ENCODE measurements around the gene SGK2.

SGK2 gene

GRCh38 chr20:43532416-43533055 is 26.3 kb upstream of the SGK2 start:
- no peak for DNase-seq (ENCODE audit: low spot score)
- TF ChIP-seq, protein P1, sequence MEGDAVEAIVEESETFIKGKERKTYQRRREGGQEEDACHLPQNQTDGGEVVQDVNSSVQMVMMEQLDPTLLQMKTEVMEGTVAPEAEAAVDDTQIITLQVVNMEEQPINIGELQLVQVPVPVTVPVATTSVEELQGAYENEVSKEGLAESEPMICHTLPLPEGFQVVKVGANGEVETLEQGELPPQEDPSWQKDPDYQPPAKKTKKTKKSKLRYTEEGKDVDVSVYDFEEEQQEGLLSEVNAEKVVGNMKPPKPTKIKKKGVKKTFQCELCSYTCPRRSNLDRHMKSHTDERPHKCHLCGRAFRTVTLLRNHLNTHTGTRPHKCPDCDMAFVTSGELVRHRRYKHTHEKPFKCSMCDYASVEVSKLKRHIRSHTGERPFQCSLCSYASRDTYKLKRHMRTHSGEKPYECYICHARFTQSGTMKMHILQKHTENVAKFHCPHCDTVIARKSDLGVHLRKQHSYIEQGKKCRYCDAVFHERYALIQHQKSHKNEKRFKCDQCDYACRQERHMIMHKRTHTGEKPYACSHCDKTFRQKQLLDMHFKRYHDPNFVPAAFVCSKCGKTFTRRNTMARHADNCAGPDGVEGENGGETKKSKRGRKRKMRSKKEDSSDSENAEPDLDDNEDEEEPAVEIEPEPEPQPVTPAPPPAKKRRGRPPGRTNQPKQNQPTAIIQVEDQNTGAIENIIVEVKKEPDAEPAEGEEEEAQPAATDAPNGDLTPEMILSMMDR (IDR thresholded peaks at IDR 0.05; ENCODE audit: extremely low read depth, missing control alignments), result no peak

GRCh38 chr20:43533060-43533459 is 25.8 kb upstream of the SGK2 start:
- TF ChIP-seq, protein P1 (IDR thresholded peaks at IDR 0.05; ENCODE audit: extremely low read depth, missing control alignments), result no peak
- no peak for DNase-seq (ENCODE audit: low spot score)

DNA sequence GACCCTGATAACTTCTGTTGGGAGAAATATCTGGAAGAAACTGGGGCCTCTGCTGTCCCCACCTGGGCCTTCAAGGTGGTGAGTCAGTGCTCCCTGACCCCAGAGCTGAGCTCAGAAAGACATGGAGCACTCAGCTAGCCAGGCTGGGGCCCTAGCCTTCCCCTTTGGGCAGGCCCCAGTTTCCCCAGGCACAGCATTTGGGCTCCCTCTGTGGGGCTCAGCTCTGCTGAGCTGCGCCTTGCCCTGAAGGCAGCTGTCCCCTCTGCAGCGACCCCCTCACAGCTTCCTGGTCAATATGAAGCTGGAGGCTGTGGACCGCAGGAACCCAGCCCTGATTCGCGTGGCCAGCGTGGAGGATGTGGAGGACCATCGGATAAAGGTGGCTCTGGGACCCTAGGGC is 24.8 kb upstream of the SGK2 start:
- TF ChIP-seq, protein P1 (IDR thresholded peaks at IDR 0.05; ENCODE audit: extremely low read depth, missing control alignments), result no peak
- DNase-seq (ENCODE audit: low spot score), result no peak

GRCh38 chr20:43534791-43535350 is 24.0 kb upstream of the SGK2 start:
- no peak for DNase-seq (ENCODE audit: low spot score)
- TF ChIP-seq, protein P1 (IDR thresholded peaks at IDR 0.05; ENCODE audit: extremely low read depth, missing control alignments), result no peak

DNA sequence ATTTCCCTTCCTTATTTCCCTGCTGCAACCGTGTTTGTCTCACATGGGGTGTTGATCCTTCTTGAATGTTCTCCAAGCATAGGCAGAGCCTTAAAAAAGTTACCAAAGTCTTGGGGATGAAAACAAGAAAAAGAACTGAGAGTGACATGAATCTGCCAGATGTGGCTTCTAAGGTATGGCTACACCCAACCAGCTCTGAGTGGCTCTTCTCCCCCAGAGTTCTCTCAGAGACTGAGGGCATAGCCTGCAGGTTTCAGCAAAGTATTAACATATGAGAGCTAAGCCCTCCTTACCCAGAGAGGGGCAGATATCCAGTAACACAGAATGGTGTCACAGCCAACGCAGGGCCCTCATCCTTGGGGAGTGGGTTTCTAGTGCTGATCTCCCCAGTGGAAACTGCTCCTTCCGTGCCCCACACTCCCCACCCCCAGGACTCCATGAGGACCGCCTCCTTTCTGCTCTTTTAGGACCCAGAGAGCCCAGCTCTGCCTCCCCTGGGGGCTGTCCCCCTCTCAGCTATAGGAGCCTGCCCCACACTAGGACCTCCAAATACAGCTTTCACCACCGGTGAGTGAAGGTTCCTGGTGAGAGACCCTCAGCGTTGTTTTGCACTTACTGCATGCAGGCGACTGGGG is 23.3 kb upstream of the SGK2 start:
- TF ChIP-seq, protein P1 (IDR thresholded peaks at IDR 0.05; ENCODE audit: extremely low read depth, missing control alignments), result no peak
- DNase-seq (ENCODE audit: low spot score), result no peak

DNA sequence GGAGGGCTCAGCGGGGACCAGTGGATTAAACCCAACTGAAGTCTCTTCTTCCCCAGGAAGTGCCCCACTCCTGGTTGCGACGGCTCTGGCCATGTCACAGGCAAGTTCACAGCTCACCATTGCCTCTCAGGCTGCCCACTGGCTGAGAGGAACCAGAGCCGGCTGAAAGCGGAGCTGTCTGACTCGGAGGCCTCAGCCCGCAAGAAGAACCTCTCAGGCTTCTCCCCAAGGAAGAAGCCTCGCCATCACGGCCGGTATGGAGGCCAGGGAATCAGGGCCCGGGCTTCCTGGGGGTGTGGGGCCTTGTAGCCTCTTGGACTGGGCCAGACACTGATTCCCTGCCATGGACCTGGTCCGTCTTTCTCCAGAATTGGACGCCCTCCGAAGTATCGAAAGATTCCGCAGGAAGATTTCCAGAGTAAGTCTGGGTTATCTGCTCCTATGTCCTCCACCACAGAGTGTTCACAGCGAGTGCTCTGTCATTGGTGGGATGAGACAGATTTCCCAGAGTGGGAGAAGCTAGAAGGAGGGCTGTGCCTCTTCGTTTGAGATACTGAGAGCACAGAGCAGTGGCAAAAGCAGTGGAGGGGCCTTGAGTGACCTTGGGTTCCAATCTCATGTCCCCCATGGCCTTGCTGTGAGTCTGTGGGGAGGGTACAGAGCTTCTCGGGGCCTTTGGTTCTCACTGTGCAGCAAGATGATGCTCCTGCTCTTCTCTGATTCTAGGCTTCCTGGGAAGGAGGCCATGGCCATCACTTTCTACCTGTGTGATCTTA is 22.6 kb upstream of the SGK2 start:
- TF ChIP-seq, protein P1 (IDR thresholded peaks at IDR 0.05; ENCODE audit: extremely low read depth, missing control alignments), result no peak
- no peak for DNase-seq (ENCODE audit: low spot score)

Data from GM20000 (cell line).